ENCODE data around the gene PKD1L1. TPM values are rescaled to one million over a fixed set of nuclear protein-coding genes. Genes with fewer than 3 reads are reported as not detected.

The PKD1L1 gene
- total RNA-seq, 1 experiment from 2014 or later = not detected

- no TSS peak for BruUV-seq (replicated peaks)
- POLR2A ChIA-PET (ENCODE audit: low non-redundant PET) = no interaction called here
- no peak for TF ChIP-seq CTCF (conservative IDR thresholded peaks at IDR 0.05; ENCODE audit: low read depth, low read length)
- TF ChIP-seq EZH2 (IDR thresholded peaks at IDR 0.05; ENCODE audit: borderline replicate concordance, low read depth, low read length, poor library complexity, severe bottlenecking) = no peak
- no peaks in the 10 kb centered on the region for H3K9me3 ChIP-seq (ENCODE audit: low read depth, low read length, poor library complexity, severe bottlenecking)
- H3K27me3 ChIP-seq (replicated peaks; ENCODE audit: insufficient read depth, low read depth, low read length, poor library complexity) = peaks cover 16% of the 10 kb centered on the region
- no peak for DNase-seq (ENCODE audit: low spot score)
- no peaks in the 10 kb centered on the region for H3K4me1 ChIP-seq (ENCODE audit: insufficient read depth, low read length, poor library complexity, severe bottlenecking)
- H3K36me3 ChIP-seq (ENCODE audit: insufficient read depth, low read length, poor library complexity, severe bottlenecking) = no peaks in the 10 kb centered on the region
- H3K4me3 ChIP-seq (ENCODE audit: low read depth, low read length, poor library complexity, severe bottlenecking) = no peak overlapping the region
- CTCF ChIA-PET = no interaction called here
- intact Hi-C loops (cut with micrococcal nuclease; ENCODE audit: unreplicated experiment) = no loop called here
- no peak overlapping the region for H3K27ac ChIP-seq (ENCODE audit: low read depth, low read length, poor library complexity, severe bottlenecking)
These were observed 101.1 kb downstream of the PKD1L1 start for GRCh38 chr7:47847207-47847606.

- DNase-seq (ENCODE audit: low spot score) = no peak
- H3K36me3 ChIP-seq (ENCODE audit: insufficient read depth, low read length, poor library complexity, severe bottlenecking) = no peaks in the 10 kb centered on the region
- ChIA-PET CTCF (no interaction called here), POLR2A (ENCODE audit: low non-redundant PET) (no interaction called here)
- H3K27me3 ChIP-seq (replicated peaks; ENCODE audit: insufficient read depth, low read depth, low read length, poor library complexity) = peaks cover 25% of the 10 kb centered on the region
- no TSS peak for BruUV-seq (replicated peaks)
- H3K4me1 ChIP-seq (ENCODE audit: insufficient read depth, low read length, poor library complexity, severe bottlenecking) = no peaks in the 10 kb centered on the region
- no peak overlapping the region for H3K4me3 ChIP-seq (ENCODE audit: low read depth, low read length, poor library complexity, severe bottlenecking)
- no peak overlapping the region for H3K27ac ChIP-seq (ENCODE audit: low read depth, low read length, poor library complexity, severe bottlenecking)
- intact Hi-C loops (cut with micrococcal nuclease; ENCODE audit: unreplicated experiment) = no loop called here
- no peak for TF ChIP-seq CTCF (conservative IDR thresholded peaks at IDR 0.05; ENCODE audit: low read depth, low read length)
- no peak for TF ChIP-seq EZH2 (IDR thresholded peaks at IDR 0.05; ENCODE audit: borderline replicate concordance, low read depth, low read length, poor library complexity, severe bottlenecking)
- no peaks in the 10 kb centered on the region for H3K9me3 ChIP-seq (ENCODE audit: low read depth, low read length, poor library complexity, severe bottlenecking)
These were observed 102.0 kb downstream of the PKD1L1 start for GRCh38 chr7:47846138-47846836.

- H3K36me3 ChIP-seq (ENCODE audit: insufficient read depth, low read length, poor library complexity, severe bottlenecking) = no peaks in the 10 kb centered on the region
- H3K4me3 ChIP-seq (ENCODE audit: low read depth, low read length, poor library complexity, severe bottlenecking) = no peak overlapping the region
- H3K27me3 ChIP-seq (replicated peaks; ENCODE audit: insufficient read depth, low read depth, low read length, poor library complexity) = peaks cover 35% of the 10 kb centered on the region
- H3K27ac ChIP-seq (ENCODE audit: low read depth, low read length, poor library complexity, severe bottlenecking) = no peak overlapping the region
- BruUV-seq (replicated peaks) = no TSS peak
- intact Hi-C loops (cut with micrococcal nuclease; ENCODE audit: unreplicated experiment) = no loop called here
- no peak for TF ChIP-seq CTCF (conservative IDR thresholded peaks at IDR 0.05; ENCODE audit: low read depth, low read length)
- no peak for TF ChIP-seq EZH2 (IDR thresholded peaks at IDR 0.05; ENCODE audit: borderline replicate concordance, low read depth, low read length, poor library complexity, severe bottlenecking)
- DNase-seq (ENCODE audit: low spot score) = no peak
- POLR2A ChIA-PET (ENCODE audit: low non-redundant PET) = no interaction called here
- CTCF ChIA-PET = no interaction called here
- no peaks in the 10 kb centered on the region for H3K9me3 ChIP-seq (ENCODE audit: low read depth, low read length, poor library complexity, severe bottlenecking)
- H3K4me1 ChIP-seq (ENCODE audit: insufficient read depth, low read length, poor library complexity, severe bottlenecking) = no peaks in the 10 kb centered on the region
These were observed 104.0 kb downstream of the PKD1L1 start for GRCh38 chr7:47844311-47844710.
